Activated CD4-positive, alpha-beta T cell treated with anti-CD3 and anti-CD28 coated beads, Interleukin-2, amount 50 U/mL, for 4 hours (primary cell): ENCODE data around the gene BET1L.

ENCODE experiments used
- DNase-seq, 2 experiments: peaks; one replicate each; pipeline ENCODE4 v3.0.0-alpha.2; 2020

BET1L gene

GRCh38 chr11:209275-210121 is 2.3 kb upstream of the BET1L start:
- DNase-seq = no peak

- DNase-seq = no peak
Measured at GRCh38 chr11:208917-209260, 1.7 kb upstream of the BET1L start.

- DNase-seq = peak; percentile 69 to 73
Measured at GRCh38 chr11:208181-208916, 1.1 kb upstream of the BET1L start.

GRCh38 chr11:207863-208180 is 623 bp upstream of the BET1L start:
- DNase-seq = no peak

GRCh38 chr11:206526-207207 is 532 bp downstream of the BET1L start:
- DNase-seq = no peak

- no peak for DNase-seq
Measured at GRCh38 chr11:206002-206384, 1.2 kb downstream of the BET1L start.

GRCh38 chr11:205221-206001 is 1.8 kb downstream of the BET1L start:
- no peak for DNase-seq

GRCh38 chr11:204587-205109 is 2.6 kb downstream of the BET1L start:
- DNase-seq = no peak

- DNase-seq = no peak
Measured at GRCh38 chr11:203945-204586, 3.1 kb downstream of the BET1L start.

GRCh38 chr11:203056-203944 is 3.9 kb downstream of the BET1L start:
- no peak for DNase-seq

GRCh38 chr11:202490-202889 is 4.7 kb downstream of the BET1L start:
- no peak for DNase-seq

- DNase-seq = no peak
Measured at GRCh38 chr11:201966-202365, 5.2 kb downstream of the BET1L start.

- no peak for DNase-seq
Measured at GRCh38 chr11:200224-201003, 6.8 kb downstream of the BET1L start.

- no peak for DNase-seq
Measured at GRCh38 chr11:199782-200181, 7.4 kb downstream of the BET1L start.

GRCh38 chr11:199004-199581 is 8.1 kb downstream of the BET1L start:
- no peak for DNase-seq

GRCh38 chr11:198236-198806 is 8.9 kb downstream of the BET1L start:
- DNase-seq = no peak

- DNase-seq = no peak
Measured at GRCh38 chr11:197741-198235, 9.4 kb downstream of the BET1L start.

GRCh38 chr11:196786-197731 is 10.1 kb downstream of the BET1L start:
- no peak for DNase-seq
